Lung (tissue), 12 donors: ENCODE measurements around the gene PIAS4. TPM values are rescaled to one million over a fixed set of nuclear protein-coding genes. Genes with fewer than 3 reads are reported as not detected.
A peak's percentile ranks its signal among the peaks of the same experiment; 100 is the strongest.

Experiments
- ATAC-seq: fragments of 200-7000 bp; cut with Tn5 transposase; one replicate; pipeline ENCODE4 v1.9.1; 2020; ENCODE audit warnings: moderate number of reproducible peaks; ENCODE audit not compliant: insufficient read depth, low FRiP score
- DNase-seq, 3 donors: peaks; one replicate each; pipeline ENCODE4 v3.0.0-alpha.2; 2013 to 2017
- H3K27ac ChIP-seq, 2 donors: one replicate each; pipeline ENCODE4 v1.5.1; 2013; ENCODE audit warnings: mild to moderate bottlenecking in 2 of 2, moderate library complexity in 2 of 2, control low read depth in 1 of 2, inconsistent platforms in 1 of 2, low read depth in 1 of 2, low read length in 1 of 2
- H3K27me3 ChIP-seq, 3 donors: one replicate each; pipeline ENCODE4 v1.5.1; 2013; ENCODE audit warnings: low read length in 2 of 3; ENCODE audit not compliant: control insufficient read depth in 3 of 3, insufficient read depth in 3 of 3
- H3K36me3 ChIP-seq, 4 donors: one replicate each; pipeline ENCODE4 v1.5.1; 2013; ENCODE audit warnings: low read length in 4 of 4, mild to moderate bottlenecking in 1 of 4, moderate library complexity in 1 of 4; ENCODE audit not compliant: control insufficient read depth in 4 of 4, insufficient read depth in 4 of 4
- H3K4me1 ChIP-seq, 5 donors: one replicate each; pipeline ENCODE4 v1.5.1; 2013; ENCODE audit warnings: low read length in 5 of 5, mild to moderate bottlenecking in 2 of 5, moderate library complexity in 1 of 5; ENCODE audit not compliant: control insufficient read depth in 5 of 5, insufficient read depth in 5 of 5
- H3K4me3 ChIP-seq: one replicate; pipeline ENCODE4 v1.5.1; 2013; ENCODE audit warnings: mild to moderate bottlenecking, control low read depth, moderate library complexity
- H3K9ac ChIP-seq, 2 donors: one replicate each; pipeline ENCODE4 v1.5.1; 2013; ENCODE audit warnings: low read length in 2 of 2, control low read depth in 1 of 2; ENCODE audit not compliant: insufficient read depth in 1 of 2
- H3K9me3 ChIP-seq, 4 donors: one replicate each; pipeline ENCODE4 v1.5.1; 2013; ENCODE audit warnings: low read length in 3 of 4, mild to moderate bottlenecking in 1 of 4, moderate library complexity in 1 of 4; ENCODE audit not compliant: control insufficient read depth in 4 of 4, insufficient read depth in 3 of 4
- WGBS, 2 donors: extraction: QIAGEN DNeasy Blood & Tissue Kit; methylation state at CpG; one replicate each; pipeline ENCODE4 v1.1.7; 2013; 5-methylcytosine and 5-hydroxymethylcytosine counted together
- polyA plus RNA-seq, 2 donors: library from polyadenylated mRNA; stranded (reverse); fragments of 200-250 nt; gene quantifications; one replicate each; pipeline ENCODE4 v1.2.1, GENCODE V29; 2013
- total RNA-seq, 2 donors: library from RNA; depleted of rRNA in 1 of 2; stranded (reverse); fragments of >200 nt in 1 of 2; gene quantifications; one replicate each; pipeline ENCODE4 v1.2.1, GENCODE V29; 2014 to 2021
- TF ChIP-seq, protein P1 (sequence below): IDR thresholded peaks from 2 replicates; pipeline ENCODE4 v1.5.1; 2012; ENCODE audit warnings: mild to moderate bottlenecking; ENCODE audit errors: control extremely low read depth, extremely low read depth
- donor health status: control.
- donor health status: control.
- donor health status: Bipolar disorder and iron deficiency.
- donor health status: healthy.
- donor health status: DM: yes; HTN: yes; CAD: no.

The PIAS4 gene
- total and polyA plus RNA-seq, 4 donors = 9.9 to 46.2 (median 21.6) TPM

GRCh38 chr19:4077800-4078684, 70.5 kb downstream of the PIAS4 start:
- ATAC-seq (peak; percentile 62), DNase-seq (peak; percentile 70 to 84 (median 73))
- TF ChIP-seq, protein P1, sequence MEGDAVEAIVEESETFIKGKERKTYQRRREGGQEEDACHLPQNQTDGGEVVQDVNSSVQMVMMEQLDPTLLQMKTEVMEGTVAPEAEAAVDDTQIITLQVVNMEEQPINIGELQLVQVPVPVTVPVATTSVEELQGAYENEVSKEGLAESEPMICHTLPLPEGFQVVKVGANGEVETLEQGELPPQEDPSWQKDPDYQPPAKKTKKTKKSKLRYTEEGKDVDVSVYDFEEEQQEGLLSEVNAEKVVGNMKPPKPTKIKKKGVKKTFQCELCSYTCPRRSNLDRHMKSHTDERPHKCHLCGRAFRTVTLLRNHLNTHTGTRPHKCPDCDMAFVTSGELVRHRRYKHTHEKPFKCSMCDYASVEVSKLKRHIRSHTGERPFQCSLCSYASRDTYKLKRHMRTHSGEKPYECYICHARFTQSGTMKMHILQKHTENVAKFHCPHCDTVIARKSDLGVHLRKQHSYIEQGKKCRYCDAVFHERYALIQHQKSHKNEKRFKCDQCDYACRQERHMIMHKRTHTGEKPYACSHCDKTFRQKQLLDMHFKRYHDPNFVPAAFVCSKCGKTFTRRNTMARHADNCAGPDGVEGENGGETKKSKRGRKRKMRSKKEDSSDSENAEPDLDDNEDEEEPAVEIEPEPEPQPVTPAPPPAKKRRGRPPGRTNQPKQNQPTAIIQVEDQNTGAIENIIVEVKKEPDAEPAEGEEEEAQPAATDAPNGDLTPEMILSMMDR = no peak
- Histone ChIP-seq H3K4me1 (peaks cover 0 to 7% (median 0%) of the 10 kb centered on the region in 5 donors), H3K9me3 (no peaks in the 10 kb centered on the region), H3K36me3 (no peaks in the 10 kb centered on the region), H3K9ac (peak overlapping the region; percentile 28), H3K27ac (peak overlapping the region; percentile 61 to 88), H3K27me3 (no peaks in the 10 kb centered on the region), H3K4me3 (peak overlapping the region; percentile 41)
- whole genome bisulfite sequencing, 2 donors = 9 to 10% methylated on average over 31 to 32 of the region's 33 CpGs

DNA sequence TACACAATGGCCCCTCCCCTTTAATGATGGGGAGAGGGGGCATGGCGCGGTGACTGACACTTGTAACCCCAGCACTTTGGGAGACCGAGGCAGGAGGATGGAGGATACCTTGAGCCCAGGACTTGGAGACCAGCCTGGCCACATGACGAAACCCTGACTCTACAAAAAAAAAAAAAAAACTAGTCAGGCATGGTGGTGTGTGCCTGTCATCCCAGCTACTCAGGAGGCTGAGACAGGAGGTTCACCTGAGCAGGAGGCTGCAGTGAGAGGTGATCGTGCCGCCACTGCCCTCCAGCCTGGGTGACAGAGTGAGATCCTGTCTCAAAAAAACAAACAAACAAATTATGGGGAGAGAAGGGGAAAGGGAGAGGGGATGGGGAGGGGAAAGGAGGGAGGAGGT, 72.9 kb downstream of the PIAS4 start:
- H3K4me1 ChIP-seq = peaks cover 0 to 12% (median 0%) of the 10 kb centered on the region in 5 donors
- no peak overlapping the region for H3K27ac ChIP-seq
- no peak for DNase-seq
- 71 to 73% methylated on average over 6 of the region's 6 CpGs for WGBS, 2 donors
- no peak overlapping the region for H3K9ac ChIP-seq
- H3K4me3 ChIP-seq = no peak overlapping the region
- TF ChIP-seq, protein P1 = no peak
- ATAC-seq = no peak
- H3K36me3 ChIP-seq = no peaks in the 10 kb centered on the region
- no peaks in the 10 kb centered on the region for H3K9me3 ChIP-seq
- no peaks in the 10 kb centered on the region for H3K27me3 ChIP-seq

GRCh38 chr19:4081441-4082129, 74.0 kb downstream of the PIAS4 start:
- Histone ChIP-seq H3K27ac (no peak overlapping the region), H3K27me3 (no peaks in the 10 kb centered on the region), H3K4me3 (no peak overlapping the region), H3K9me3 (no peaks in the 10 kb centered on the region), H3K36me3 (no peaks in the 10 kb centered on the region), H3K4me1 (peaks cover 0 to 12% (median 0%) of the 10 kb centered on the region in 5 donors), H3K9ac (no peak overlapping the region)
- 16 to 17% methylated on average over 2 of the region's 2 CpGs for WGBS, 2 donors
- no peak for ATAC-seq
- no peak for DNase-seq
- TF ChIP-seq, protein P1 = no peak
